GM18858 (cell line): ENCODE measurements around the gene STS.

Experiments used
- ATAC-seq: cut with Tn5 transposase; IDR thresholded peaks from one replicate; pipeline ENCODE4 v1.9.1; 2021; ENCODE audit not compliant: unreplicated experiment

STS gene

DNA sequence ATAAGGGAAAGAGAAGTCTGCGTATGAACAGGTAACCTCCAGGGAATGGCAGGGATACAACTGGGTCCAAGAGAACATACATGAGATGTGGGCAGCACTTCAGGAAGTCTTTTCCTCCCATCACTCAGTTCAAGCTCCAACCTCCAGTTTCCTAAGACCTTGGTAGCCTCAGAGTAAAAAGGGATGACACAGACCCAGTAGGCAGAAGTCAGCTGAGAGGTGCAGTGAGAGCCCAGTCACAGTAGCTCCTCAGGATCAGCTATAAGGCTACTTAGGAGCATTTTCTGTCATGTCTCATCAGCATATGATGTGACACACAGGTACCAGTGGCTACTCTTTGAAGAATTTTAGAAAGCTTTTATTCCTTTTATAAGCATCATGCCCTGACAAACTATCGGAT, 12.5 kb upstream of the STS start:
- no peak for ATAC-seq

DNA sequence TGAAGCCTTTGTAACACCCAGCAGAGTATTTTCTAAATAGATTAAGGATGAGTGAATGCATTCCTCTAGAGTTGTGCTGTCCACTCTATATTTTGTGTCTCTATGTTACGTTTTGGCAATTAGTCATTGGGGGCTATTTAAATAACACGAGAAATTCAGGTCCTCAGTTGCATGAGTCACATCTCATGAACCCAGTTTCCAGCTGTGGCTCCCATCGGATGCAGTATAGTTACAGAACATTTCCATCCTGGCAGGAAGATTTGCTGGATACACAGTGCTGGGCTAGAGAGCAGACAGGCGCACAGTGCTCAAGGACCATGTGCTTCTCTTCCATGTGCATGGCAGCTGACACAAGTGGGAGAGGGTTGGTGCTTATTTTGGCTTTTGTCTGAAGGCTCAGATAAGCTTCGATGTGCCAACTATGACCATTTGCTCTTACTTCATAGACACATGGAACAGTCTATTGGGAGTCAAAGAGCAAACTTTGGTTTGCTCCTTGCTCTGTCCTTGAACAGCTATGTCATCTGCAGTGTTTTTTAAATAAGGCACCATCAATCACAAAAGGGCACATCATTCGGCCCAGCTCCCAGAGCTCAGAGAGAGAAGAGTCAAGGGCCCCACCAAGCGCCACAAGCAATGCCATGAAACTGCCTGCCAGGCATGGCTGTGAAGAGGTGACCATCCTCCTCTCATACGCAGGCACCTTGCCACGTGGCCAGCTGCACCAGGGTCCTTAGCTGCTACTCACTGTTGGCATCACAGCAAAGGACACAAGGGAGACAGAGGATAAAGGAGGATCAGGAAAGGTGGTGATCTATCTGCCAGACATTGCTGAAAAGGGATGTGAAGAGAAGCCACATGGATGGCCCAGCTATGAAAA, 8.1 kb upstream of the STS start:
- ATAC-seq, result no peak

DNA sequence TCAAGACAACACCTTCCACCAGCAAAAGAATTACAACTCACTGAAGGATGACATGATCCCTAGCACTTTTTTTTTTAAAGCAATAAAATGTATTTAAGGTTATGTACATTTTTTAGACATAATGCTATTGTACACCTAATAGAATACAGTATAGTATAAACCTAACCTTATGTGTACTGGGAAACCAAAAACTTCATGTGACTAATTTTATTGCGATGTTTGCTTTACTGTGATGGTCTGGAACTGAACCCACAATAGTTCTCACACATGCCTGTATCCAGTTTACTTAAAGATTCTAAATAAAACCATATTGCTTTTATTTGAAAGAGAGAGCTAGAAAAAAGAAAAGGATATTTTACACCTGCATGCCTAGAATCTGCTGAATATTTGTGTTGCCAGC, 4.4 kb upstream of the STS start:
- ATAC-seq, result no peak

DNA sequence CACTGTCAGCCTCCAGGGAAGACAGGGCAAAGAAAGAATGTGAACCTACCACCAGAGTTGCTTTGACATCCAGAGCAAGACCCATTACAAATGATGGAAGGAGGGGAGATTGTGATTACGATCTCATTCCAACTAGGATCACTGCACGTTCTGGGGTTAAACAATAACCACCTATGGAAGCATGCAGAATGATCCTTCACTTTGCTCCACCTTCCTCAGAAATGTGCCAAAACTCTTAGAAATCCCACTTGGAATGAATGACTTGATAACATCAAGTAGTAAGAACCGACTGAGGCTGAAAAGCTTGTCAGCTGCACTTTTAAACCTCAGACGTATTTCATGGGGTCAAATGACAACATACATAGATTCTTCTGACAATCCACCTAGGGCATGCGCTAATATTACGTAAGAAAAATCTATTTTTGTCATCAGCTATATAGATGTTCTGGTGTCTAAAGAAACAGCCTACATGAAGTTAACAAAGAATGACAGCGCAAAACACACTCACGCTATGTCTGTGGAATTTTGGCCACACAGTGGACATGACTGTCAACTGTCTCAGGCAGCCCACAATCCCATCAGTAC, 3.5 kb upstream of the STS start:
- no peak for ATAC-seq

DNA sequence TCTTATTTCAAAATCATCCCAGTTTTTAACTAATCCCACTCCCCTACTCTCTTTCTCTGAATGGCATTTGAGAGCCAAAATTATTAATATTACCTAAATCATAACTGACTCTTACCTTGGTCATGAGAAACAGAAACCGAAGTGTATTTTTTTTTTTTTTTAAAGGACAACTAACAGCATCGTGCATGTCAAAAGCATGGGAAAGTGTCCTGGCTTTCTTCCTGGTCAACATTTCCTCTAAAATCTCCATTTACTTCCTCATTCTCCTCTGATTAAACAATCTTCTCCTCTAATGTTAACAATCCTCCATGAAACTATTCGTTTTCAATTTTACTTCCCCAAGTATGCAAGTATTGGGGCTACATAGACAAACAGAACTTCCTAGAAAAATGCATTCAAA, 2.1 kb upstream of the STS start:
- ATAC-seq, result no peak

DNA sequence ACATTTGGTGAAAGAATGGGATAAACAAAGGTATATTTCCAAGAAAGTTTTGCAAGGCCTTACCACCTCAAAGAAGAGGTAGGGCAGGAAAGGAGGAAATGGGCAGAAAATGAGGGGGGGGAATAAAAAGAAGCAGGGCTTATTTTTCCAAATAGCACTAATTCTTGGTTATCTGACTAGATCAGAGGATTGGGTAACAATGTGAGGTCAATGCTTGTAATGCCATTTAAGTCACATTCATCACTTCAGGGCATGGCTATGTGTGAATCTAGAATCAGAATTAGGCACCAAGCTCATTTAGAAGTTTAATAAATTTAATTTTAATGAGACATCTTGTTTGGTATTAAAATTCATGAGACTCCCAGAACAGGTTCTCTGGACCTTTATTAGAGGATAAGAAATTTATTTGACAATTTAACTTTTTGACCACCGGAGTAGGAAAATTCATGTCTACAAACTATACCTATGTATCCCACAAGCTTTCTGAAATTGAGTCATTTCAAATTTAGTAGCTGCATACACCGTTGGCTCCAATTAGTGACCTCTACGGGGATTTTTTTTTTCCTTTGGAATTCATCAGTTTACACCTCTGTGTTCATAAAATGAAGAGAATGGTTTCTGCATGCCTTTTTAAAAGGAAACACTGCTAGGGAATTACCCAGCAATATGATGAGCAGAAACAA, 1.4 kb upstream of the STS start:
- no peak for ATAC-seq

DNA sequence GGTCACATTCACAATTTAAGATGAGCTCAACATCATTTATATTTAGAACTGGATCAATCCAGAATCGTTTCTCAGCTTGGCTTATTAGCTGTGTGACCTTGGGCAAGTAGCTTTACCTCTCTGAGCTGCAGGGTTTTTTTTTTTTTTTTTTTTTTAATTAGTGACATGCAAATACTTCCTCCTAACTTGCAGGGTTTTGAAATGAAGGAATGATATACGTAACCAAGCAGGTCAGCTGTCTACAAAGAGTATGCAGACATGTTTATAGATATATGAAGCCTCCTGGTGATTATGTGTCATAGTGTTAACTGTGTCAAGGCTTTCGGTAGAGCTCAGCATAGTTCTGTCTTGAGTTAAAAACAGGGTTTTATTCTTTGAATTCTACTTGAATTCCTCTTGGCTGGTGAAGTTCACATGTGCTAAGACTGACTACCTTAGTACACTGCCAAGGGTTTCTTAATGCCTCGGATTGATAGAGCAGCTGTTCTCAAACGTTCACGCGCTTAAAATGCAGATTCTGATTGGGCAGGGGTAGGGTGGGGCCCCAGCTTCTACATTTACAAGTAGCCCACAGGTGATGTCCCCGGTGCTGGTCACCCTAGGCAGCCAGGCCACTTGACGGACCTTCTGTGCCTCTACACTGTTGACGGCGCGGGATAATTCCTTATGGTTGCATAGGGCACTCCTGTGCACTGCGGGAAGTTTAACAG, 654 bp upstream of the STS start:
- ATAC-seq, result no peak

DNA sequence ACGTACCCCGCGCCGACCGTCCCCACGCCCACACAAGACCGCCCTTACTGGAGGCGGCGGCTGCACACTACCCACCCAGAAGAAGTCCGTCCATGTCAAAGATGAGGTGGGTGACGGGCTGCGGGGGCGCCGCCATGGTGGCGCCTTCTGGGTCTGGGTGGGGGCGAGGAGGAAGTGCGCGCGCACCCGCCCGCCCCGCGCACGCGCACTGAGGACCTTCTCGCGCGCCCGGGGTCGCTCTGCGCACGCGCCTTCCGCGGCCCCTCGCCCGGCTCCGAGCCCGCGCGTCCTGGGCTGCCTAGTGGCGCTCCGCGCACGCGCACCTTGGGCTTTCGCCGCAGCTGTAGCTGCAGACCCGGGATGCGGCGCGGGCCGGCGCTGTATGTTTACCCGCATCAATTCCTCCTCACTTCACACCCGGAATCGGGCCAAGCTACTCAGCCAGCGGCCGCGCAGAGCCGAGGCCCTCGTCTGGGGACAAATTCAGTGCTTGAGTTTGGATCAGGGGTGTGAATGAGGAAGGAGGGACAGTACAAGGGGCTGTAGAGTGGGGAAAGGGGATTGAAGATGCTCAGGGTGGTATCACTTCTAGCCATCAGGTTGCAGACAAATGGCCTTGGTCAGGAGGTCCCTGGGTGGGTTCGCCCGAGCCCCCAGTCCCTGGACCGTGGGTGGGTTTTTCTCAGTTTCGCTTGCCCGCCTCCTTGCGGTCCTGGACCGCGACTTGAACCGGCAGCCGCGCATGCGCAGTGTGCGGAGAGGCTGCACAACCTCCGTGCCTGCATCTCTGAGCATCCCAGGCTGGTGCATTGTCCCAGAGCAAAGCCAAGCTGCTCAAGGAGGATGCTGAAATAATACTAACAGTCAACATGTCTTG, 704 bp downstream of the STS start, which contains the start of gene PUDP:
Gene PUDP, minus strand, starts transcription at position 176 of the 877 bp plus-strand sequence. Its CDS starts 40 bp downstream, at position 136.
- peak; percentile 73 for ATAC-seq

DNA sequence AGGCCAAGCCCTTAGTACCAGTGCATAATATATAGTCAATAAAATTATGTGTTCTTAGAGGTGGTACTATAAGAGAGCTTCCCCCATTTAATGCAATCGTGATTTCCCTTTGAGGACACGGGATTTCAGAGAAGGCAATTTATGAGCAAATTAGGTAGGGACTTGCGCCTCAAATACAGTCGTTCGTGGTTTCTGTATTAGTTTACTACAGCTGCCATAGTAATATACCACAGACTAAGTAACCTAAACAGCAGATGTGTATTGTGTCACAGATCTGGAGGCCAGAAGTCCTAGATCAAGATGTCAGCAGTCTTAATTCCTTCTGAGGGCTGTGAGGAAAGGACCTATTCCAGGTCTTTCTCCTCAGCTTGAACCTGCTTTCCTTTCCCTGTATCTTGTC, 1.9 kb downstream of the STS start:
- no peak for ATAC-seq

DNA sequence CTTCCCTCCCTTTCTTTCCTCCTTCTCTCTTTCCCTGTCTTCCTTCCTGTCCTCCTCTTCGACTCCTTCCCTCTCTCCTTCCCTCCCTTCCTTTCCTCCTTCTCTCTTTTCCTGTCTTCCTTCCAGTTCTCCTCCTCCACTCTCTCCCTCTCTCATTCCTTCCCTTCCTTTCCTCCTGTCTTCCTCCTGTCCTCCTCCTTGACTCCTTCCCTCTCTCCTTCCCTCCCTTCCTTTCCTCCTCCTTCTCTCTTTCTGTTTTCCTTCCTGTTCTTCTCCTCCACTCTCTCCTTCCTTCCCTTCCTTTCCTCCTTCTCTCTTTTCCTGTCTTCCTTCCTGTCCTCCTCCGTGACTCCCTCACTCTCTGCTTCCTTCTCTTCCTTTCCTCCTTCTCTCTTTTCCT, 5.7 kb downstream of the STS start:
- ATAC-seq, result no peak

DNA sequence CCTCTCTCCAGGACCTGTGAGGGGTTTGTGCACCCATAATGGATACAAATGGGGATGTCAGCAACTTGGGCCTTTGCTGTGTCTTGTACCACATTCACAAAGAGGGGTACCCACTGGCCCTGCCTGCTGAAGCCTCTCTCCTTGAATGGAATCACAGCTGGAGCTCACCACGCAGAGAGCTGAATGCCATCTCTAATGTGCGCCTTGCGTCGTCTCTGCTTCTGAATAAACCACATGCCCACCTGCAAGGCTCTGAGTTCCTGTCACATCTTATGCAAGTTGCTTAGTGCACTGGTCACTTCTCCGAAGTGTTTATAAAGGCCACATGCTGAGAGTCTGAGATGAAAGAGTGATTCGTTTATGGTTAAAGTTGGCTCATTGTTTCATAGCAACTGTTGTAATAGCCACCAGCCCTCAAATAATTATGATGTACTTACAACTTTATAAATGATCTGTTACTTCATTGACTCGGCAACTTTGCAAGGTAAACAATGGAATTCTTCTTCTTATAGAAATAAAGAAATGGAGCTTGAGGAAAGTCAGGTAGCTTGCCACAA, 6.6 kb downstream of the STS start:
- ATAC-seq, result no peak

DNA sequence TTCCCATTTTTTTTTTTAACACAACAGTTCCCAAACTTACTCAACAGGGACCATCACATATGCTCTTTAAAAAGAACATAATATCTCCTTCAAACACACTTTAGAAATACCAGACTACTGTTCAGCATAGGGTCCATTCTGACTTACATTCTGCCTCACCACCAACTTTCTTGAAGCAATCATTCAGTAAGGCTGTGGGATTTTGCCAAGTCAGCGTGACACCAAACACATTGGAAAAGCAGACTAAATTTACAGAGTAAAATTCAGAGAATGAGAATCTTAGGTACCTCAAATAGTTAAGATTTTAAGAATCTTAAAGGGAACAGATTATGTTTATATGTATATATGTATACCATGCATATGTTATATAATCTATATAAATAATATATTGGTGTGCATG, 7.7 kb downstream of the STS start:
- no peak for ATAC-seq

DNA sequence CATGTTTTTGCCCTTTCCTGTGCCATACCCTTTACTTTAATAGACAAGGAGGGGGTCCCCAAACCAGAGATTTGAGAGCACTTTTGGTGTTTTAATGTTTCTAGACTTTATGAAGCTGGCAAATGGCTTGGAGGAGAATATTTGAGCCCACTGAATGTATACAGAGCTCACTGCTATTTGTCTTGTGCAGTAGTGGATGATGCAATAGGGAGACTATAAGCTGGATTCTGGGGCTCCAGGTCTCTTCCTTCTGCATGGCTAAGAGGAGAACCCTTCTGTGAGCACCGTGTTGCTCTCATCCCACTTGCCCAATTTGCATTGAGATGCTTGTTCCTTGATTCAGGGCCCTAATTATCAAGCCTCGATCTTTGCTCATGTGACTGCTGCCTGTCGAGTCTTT, 9.4 kb downstream of the STS start:
- no peak for ATAC-seq

DNA sequence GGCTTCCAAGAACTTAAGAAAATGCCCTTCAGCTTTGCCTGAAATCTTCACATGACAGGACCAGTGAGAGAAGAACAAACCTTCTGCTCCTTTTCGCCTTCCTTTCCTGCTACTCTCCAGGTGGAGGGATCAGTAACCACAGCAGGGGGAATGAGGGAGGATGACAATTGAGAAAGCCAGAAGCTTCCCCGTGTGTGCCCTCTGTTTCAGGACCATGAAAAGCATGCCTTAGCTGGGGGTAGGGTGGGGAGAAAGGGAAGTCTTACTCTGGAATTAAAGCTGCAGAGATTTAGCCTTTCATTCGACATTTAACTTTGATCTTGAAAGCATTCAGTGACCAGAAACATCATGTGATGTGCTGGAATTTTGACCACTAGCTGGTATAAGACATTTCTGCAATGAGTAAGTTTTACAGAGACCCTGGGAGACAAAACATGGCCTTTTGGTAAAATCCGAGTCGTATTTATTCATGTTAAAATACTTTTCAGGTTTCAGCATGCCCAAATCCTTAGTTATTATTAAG, 11.0 kb downstream of the STS start:
- ATAC-seq, result no peak

DNA sequence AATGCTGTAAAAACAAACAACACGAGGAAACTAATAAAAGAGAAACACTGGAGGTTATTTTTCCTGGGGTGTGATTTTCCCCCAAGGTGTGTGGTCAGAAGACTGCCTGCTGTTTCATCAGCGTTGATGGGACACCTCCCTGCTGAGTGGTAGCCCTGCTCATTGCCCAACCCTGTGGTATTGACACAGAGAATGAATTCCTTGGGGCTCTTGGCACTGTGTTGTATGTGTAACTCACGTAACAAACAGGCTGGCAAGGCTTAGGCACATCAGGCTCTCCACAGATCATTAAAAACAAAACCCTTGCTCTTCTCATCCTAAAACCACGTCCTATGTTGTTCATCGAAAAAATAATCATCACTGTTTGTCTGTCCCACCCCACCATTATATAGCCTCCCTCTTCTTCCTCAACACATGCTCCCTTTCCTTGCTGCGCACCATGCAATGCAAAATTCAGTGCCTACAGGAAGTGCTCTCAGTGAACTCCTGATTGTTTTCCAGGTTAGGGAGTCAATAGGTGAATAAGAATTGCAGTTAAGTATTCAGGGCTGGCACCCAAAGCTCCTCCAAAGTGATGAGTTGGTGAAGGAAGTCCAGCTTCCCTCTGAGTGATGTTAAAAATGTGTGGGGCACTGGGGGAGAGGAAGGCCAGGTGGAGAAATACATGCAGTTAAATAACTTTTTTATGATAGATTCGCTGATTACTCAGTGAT, 11.8 kb downstream of the STS start:
- no peak for ATAC-seq

DNA sequence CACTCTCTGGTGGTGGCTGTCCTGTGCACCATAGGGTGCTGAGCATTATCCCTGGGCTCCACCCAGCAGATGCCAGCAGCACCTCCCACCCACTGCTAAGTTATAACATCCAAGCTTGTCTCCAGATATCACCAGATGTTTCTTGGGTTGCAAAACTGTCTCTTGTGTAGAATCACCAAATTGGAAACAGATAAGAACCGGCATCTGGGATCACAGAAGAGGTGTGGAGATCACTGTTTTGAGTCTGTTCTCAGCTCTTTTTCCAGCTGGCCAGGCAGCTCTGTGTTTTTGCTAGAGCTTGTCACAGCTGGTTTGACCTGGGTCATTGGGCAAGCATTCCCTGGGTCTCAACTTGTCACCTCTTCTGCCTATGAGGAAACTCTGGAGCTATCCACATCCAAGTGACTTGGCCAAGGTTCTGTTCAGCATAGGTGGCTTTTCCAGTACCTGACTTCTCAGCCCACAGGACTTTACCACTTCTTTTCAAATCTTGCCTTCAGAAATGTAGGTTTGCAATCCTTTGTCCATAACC, 15.7 kb downstream of the STS start:
- ATAC-seq, result no peak

DNA sequence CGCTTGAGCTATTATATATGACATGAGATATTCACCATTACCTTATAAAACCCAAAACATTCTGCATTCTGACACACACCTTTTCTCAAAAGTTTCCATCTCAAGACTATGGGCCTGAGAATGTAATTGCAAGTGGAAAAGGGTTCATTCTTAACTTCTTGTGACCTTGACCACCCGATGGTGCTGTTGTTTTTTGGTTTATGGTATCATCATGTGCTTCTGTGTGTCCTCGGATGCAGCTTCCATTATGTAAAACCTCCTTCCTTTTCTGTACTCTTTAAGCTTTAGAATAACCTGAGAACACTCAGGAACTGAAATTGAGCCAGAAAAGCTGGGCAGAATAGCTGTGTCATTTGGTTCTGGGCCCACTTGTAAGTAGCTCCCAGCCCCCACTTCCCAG, 16.7 kb downstream of the STS start:
- ATAC-seq, result no peak

DNA sequence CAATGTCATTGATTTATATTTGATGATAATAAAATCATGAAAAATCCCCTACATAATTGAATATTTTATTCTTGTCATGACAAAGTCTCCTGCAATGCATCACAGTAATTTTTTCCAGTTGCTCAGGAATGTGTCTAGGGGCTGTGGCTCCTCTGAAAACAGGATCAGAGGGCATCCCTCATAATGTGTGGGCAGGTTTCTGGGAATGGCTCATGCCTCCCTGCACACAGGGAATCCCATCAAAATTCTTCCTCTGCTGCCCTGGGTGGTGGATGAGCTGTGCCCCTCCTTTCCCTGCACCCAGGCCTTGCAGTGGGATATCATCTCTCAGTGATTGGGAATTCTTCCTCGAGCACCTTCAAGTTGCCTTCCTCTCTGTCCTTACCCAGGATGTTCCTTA, 20.9 kb downstream of the STS start:
- ATAC-seq, result no peak

DNA sequence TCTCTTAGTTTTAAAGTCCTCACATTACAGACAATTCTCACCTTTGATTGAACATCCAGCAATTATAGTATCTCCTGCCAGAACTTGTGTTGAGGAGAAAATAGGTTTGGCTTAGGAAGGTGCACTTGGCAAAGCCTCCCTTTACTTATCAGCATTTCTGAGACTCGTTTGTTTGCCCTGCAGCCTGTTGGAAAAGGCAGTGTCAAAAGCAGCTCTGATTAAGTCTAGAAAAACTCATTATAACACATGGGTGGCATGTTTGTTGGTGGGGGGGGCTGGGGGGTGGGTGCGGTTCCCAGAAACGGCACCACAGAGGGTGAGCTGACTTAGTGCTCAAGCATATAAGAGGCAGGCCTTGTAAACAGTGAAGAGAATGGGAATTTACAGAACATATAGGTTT, 22.1 kb downstream of the STS start:
- ATAC-seq, result no peak
